Measurements from ENCODE around the gene EFNA3.

The EFNA3 gene

DNA sequence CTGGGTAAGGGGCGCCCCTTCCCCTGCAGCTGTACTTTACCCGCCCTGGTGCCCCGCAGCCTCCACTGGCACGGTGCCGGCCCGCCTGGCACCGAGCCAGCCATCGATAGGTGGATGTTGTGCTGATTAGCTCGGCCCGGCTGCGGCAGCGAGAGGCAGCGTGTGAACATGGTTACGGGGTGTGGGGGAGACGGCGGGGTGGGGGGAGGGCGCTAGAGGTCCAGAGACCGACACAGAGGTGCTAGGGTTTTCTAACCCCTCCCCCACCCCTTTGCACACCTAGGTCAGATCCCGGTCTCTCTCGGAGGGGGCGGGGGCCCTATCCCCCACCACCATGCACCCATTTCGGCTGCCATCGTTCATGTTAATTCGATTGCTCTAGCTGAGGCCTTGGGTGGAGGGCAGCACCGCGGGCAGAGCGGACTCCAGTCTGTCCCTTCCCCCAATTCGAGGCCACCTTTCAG is 8.4 kb upstream of the EFNA3 start:
- DNase-seq = no peak

DNA sequence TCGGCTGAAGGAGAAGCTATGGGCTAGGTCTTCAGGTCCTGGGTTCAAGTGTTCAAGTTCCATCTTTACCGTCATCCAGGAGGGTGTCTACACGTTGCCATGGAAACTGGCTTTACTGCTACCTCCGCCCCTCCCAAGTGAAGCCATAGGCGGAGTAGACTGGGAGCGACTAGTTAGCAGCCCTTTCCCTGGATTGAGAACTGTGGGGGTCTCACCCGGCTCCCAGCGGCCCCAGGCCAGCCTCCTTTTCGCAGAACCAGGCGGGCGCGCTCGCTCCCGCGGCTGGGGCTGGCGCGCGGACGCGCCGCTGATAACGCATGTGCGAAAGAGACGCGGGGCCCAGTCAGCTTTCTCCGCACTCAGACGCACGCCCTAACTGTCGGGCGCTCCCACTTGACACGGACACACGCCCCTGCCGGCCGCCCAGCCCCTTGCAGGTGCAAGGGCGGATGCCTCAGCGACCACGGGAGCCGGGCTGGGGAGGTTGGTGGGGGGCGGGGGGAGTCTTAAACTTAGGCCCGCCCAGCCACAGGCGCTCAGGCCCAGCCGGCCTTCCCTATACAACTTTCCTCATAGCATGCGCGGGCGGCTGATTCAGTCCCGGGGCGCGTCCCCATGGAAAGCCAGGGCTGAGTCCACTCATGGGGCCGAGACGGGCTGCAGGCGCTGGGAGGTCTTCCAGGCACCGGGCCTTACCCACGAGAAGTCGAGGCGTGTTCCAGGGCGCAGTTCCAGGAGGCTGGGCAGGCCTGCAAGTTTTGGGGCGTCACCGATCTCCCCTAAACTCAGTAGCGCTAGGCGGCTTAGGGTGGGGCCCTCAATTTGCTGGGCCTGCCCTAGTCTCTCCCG is 7.7 kb upstream of the EFNA3 start:
- DNase-seq = peak; percentile 40

DNA sequence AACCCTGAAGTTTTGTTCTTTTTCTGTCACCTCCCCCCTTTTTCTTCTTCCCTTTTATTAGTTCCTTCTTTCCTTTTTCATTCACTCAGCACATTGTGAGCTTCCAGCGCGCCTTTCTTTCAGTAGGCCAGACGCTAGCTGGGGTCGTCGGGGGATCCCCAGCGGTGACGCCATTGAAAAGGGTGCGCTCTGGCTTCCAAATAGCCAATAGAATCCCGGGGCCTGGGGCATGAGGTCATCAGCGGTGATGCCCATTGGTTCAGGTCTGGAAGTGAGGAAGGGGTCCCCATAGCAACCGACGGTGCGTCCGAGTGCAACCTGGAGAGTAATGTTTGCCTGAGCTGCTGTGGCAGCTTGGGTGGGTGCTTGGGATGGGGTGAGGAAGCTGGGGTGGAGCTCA is 6.9 kb upstream of the EFNA3 start:
- DNase-seq = no peak

DNA sequence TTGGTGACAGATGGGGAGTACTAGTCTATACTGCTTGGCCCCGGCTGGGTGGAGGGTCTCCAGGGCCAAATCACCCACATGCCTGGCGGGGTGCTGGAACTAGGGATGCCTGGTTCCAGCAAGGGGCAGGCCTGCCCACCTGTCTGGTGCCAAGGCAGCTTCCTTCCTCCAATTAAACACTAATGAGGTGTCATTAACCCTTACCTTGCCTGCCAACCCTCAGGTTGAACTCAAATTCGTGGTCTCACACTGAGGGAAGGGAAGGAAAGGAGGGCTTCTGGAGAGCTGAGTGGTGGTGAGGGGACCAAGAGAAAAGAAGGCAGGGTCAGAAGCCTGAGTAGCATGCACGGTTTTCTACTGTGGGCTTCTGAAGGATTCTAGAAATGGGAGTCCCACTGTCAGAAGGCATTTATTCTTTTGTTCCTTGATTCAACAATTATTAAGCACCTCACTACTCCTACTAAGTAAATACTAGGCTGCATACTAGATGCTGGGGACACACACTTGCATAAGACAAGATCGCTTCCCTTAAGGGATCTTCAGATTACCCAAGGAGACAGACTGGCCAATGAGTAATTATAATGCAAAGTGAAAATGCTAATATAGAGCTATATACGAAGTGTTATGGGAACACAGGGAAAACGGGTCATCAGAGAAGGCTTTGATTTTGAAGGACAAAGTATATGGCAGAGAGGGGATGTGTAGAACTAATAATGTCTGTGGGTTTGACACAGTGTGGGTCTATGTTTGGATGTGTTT is 5.9 kb upstream of the EFNA3 start:
- no peak for DNase-seq

DNA sequence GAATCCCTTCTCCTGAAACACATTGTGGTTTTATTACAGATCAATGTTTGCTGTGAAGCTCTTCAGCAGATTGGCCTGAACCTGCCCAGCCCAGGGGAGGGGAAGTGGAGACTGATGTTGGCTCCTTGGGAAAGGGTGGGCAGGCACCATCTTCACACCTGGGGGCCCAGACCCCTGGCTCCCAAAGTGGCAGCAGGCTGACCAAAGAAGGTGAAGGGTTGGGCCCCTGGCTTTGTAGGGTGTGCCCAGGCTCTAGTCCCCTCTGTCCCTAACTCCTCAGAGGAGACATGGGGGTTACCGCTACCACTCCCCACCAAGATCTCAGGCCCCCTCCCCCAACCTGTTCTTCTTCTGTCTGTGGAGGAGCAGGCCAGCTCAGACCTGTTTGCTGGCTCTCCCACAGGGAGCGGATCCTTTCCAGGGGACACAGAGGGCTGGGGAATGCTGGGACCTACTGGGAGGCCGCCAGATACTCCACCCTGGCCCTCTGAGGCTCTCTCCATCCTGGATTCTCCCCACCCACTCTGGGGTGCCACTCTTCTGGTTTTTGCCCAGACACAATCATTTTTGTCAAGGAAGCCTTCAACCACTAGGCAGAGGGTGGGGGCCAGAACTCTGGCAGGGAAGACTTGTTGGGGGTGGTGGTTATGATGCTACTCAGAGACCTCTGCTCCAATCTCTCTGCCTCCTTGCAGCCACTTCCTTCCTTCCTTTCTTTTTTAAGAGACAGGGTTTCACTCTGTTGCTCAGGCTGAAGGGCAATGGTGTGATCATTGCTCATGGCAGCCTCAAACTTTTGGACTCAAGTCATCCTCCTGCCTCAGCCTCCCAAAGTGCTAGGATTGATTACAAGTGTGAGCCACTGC is 5.0 kb upstream of the EFNA3 start:
- no peak for DNase-seq

DNA sequence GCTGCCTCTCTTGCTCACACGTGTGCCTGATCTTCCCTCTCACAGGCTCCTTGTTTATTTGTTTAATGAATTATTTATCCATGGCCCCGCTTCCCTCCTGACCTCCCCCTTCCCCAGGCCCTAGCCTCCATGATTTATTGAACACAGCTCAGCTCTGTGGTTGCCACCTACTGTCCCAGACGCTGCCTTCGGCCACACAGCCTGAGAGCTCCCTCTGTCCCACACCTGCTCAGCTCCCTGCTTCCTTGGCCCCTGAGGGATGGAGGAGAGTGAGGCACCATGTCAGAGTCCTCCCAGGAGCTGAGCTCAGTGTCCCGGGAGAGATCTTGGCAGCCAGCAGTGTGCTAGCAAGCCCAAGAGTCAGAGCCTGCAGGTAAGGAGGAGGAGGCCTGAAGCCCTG is 3.1 kb upstream of the EFNA3 start:
- no peak for DNase-seq

DNA sequence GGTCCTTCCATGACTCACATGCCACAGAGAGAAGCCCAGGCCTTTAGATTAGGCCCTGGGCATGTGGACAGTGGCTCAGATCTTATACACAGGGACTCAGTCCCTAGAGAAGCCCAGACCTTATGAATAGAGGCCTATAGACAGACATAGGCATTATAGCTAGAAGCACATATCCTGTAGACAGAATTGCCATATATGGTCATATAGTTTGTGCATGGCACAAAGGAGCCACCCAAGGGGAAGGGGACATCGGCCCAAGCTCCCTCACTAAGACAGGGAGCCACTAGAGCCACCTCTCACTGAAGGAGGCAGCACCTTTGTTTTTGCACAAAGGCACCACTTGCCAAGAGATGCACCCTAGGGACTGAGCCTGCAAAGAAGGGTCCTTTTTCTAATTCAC is 2.3 kb upstream of the EFNA3 start:
- no peak for DNase-seq

DNA sequence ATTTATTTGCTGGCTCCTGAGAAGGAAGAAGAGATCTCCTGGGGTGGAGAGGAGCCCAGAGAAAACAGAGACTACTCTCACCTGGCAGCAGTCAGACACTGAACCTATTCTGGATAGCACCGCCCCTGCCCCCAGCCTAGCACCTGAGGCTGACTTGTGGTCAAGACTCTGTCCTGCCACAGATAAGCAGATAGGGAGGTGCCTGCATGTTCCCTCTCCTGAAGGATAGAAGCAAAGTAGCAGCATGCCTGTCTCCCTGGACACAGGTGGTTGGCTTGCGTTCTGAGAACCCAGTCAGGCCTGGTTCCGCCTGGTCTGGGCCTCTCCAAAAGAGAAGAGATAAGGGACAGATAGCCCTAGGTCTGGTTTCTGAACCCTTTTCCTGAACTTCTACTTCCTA is 1.3 kb upstream of the EFNA3 start:
- DNase-seq = no peak

DNA sequence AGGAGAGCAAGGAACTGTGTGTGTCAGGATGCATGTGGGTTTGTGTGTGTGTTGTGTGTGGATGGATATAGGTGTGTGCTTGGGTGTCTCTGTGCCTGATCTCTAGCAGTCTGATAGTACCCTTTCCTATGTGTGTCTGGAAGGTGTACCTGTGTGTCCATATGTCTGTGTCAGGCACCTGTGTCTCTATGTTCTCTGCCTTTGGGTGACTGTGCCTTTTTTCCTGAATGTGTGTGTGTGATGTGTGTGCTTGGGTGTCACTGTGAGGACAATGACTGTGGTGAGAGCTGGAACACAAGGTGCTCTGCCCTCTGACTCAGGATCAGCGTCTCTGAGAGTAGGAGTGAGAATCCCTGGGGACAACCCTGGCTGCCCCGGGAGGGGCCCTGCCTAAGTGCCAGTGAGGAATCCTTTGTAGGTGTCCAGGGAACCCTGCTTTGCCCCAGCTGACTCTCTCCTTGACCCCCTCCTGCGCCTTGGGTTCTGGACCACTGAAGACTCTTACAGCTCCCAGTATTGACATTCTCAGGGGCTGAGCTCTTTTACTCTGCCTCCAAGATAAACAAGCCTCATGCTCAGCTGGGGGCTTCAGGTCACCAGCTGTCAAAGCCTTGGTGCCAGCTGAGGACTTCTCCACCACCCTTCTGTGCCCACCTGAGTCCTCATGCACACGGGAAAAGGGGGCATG is 735 bp upstream of the EFNA3 start:
- DNase-seq = no peak

DNA sequence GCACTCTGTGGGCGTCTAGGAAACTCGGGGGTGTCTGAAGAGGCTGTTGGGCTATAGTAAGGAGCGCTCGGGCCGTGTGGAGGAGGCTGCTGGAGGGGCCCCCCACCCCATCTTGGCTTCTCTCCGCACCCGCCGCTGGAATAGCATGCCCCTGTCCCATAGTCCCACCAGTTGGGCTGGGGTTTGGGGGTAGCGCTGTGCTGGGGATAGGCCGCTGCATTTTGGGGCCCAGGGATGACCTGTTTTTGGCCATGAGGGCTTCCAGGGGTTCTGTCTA is 511 bp downstream of the EFNA3 start:
- no peak for DNase-seq

DNA sequence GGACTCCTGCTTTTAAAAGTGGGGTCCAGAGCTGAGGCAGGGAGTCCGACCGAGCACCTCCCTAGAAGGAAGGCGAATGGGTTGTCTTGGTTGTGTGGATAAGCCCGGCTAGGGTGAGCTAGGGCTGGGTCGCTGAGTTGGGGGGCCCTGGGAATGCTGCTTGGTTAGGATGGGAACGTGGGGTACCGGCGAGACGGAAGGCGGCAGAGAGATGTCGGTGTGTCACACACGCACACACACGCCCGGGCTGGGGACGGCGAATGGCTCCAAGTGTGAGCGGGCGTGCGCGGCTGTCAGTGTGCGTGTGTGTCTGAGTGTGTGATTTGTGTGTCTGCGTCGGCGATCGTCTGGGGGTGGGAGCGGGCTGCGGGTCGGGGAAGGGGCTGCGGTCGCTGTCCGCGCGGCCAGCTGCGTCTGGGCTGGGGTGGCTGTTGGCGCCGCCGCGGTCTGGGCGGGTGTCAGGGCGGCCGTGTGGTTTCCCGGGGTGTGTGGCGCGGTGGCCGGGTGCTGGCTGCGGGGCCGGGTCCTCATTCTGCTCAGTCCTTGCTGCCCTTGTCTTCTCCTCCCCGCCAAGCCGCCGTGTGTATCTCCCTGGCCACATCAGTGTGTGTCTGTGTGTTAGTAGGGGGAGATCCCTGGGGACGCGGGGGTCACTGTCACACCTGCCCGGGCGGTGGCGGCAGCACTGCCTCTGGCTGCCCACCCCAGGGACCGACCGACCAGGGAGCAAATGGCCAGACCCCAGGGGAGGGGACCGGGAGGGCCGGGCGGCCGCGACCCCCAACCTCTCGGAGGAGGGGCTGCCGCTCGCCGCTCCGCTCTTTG is 1.1 kb downstream of the EFNA3 start:
- no peak for DNase-seq

DNA sequence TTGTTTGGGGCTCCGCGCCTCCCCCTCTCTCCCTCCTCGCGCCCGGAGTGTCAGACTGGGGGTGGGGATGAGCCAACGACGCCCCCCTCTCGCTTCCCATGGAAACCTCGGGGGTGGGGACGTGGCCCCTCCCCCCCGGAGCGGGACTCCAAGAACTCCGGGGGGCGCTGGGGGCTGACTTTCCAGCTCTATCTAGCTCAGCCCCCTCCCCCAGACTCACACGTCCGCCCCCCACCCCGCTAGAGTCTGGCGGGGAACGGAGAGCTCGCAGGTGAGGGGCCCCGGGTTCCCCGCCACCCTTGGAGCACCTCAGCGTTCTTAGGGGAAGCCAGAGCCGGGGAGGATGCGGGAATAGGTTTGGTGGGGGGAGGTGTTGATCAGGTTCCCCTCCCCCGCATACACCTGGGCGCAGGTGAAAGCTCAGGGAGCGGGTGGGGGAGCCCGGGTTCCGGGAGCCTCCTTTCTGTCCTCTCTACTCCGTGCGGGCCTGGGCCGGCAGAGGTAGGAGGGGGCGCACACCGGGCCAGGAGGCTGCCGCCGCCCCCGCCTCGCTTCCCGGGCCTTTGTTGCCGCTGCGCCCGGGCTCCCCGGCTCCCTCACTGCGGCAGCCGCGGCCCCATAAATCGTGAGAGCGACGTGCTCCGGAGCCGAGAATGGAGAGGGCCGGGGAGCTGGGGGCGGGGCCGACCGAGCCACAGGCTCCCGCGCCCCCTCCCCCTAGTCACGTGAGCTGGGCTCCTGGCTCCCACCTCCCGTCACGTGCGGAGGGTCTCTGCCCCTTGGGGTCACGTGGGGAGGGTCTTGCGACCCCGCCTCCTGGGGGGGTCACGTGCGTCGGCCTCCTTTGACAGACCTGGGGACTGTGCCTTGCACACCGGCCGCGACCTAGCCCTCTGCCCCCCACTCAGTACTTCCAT is 1.9 kb downstream of the EFNA3 start:
- DNase-seq = peak; percentile 94

DNA sequence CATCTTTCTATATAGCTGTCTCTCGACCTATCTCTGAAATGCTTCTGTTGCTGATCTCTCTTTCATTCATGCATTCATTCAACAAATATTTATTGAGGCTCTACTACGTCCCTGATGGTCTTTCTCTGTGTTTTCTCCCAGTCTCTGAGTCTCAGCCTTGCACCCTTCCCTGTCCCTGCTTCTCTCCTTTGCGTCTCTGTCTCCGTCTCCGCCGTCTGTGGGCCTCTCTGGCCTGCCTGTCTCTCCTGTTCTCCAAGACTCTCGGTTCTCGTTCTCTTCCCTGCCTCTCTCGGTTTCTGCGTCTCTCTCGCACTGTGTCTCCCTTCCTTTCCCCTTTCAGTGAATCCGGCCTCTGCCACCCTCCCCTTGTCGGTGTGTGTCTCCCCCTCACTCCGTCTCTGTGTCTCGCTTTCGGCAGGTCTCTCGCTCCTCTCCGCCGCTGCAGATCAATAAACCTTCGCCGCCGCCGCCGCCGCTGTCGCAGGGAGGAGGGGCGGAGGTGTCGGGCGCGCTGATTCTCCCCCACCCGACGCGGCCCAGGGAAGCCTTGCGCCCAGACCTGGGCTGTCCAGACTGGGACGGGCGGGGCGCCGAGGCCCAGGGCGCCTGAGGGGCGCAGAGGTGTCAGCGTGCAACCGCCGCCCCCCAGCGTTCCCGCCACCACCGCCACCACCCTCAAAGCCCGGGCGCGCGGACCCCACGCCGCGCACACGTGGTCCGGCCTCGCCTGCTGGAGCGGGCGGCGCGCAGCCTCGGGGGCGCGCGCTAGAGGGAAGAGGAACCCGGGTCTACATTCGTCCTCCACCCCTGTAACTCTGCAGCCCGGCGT is 3.0 kb downstream of the EFNA3 start:
- no peak for DNase-seq

DNA sequence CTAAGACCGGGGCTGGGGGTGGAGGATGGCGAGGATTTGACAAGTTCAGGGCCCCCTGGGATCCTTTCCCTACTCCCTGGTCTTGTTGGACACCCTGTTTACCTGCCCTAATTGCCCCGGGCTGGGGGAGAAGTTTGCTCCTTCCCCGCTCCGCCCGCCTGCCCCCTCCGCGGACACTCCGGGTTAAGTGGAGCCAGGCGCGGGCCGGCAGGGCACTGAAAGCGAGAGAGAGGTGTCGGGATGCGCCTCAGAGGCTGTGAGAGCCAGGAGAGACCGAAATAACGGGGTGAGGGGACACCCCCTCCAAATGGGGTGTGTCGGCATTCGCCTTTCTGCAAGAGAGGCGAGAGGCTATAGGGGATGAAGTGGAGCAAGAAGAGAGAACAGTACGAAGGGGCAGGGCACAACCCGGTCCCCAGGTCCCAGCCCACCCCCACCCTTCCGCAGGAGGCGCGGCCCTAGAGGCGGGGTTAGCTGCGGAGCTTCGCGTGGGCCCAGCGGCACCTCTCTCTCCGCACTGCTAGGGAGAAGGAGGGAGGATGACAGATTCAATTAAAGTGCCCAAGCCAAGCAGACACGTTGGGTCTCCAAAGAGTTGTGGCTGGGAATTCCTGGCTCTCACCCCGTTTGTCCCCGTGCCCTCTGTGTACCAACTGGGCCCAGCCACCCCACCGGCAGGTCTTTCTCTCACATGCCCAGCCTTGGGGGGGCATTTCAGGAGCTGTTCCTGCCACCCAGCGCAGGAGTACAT is 3.8 kb downstream of the EFNA3 start:
- DNase-seq = no peak

DNA sequence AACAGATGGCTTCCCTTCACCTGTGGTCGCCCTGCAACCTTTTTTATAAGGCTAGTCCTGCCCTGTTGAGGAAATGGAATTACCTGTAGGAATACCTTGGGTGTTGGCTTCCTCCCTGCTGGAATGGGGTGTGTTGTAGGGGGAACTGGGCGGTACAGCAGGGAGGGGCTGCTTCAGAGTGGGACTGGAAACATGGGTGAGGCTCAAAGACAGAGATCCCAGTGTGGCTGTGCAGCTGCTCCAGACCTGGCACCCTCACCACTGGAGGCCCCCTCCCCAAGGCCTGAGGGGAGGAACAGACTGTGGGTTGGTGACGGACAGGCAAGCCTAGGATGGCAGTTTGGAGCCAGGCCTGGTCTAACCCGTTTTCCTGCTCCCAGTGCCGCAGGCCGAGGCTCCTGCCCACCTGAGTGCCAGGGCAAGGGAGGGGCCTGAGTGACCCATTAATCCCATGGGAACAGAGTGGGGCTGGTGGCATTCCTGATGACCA is 4.5 kb downstream of the EFNA3 start:
- no peak for DNase-seq

DNA sequence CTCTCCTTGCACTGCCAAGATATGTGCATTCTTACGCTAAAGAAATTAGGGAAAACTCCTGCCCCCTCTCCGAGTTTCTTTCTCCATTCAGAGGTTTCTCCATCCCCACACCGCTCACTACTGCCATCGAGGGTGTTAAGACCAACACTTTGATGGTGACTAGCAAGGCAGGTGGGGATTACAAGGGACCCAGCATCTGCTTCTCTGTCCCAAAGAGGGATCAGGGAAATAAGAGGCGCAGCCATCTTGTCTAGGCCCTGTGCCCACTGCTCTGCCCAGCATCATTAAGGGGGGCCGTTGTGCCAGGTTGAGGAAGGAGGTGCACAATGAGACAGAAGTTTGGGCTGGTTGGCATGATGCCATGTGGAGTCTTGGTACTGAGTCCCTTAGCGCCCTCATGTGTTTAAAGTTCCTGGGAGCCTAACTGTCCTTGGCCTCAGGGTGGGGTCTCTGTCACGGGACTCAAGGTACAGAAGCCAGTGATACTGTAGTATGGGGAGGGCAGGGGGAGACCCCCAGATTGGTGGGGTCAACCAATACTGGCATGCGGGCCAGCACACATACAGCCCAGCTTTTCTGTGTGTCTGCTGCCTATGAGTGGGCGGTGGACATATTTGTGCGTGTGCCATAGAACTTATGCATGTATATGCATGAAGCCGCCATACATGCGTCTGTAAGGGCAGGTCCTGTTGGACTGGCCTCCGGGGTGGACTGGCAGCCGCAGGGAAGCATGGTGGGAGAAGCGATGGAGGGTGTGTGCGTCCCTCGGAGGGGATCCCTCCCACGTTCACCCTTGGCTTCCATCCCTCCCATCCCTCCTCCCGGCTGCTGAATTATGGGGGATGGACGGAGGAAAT is 5.5 kb downstream of the EFNA3 start:
- DNase-seq = peak; percentile 49

DNA sequence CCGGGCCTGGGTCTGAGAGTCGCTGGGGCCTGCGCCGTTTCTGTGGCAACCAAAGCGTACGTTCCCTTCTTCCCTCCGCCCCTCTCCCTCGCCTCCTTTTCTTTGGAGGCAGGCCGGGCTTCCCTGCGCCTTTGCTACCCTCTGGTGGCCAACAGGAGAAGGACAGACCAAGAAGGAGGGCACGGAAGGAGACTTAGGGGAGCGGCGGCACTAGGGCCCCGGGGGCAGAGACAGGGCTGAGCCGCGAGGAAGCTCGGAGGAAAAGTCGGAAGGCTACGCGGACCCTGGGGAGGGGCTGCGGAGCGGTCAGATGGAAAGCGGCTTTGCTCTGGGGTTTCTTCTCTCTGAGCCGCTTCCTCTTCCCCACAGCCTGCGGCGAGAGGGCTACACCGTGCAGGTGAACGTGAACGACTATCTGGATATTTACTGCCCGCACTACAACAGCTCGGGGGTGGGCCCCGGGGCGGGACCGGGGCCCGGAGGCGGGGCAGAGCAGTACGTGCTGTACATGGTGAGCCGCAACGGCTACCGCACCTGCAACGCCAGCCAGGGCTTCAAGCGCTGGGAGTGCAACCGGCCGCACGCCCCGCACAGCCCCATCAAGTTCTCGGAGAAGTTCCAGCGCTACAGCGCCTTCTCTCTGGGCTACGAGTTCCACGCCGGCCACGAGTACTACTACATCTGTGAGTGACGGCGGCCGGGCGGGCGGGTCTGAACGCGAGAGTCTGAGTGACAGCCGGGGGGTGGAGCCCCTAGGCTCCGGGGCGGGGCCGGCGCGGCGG is 6.3 kb downstream of the EFNA3 start:
- DNase-seq = peak; percentile 98

All from NCI-H1694 treated with DMSO at 0.1 percent for 48 hours (cell line).